Liver (tissue), 9 donors: ENCODE measurements around the gene PFKP. TPM values are rescaled to one million over a fixed set of nuclear protein-coding genes. Genes with fewer than 3 reads are reported as not detected.

Experiments
- DNase-seq: peaks from one replicate; pipeline ENCODE4 v3.0.0-alpha.2; 2017; ENCODE audit warnings: low spot score
- H3K27ac ChIP-seq, 2 donors: one replicate each; pipeline ENCODE4 v1.7.0; 2013; ENCODE audit warnings: inconsistent platforms in 2 of 2, low read length in 2 of 2, control low read depth in 1 of 2, low read depth in 1 of 2, mild to moderate bottlenecking in 1 of 2
- H3K27me3 ChIP-seq, 4 donors: one replicate each; pipeline versions ENCODE4 v1.6.1 to v1.7.0; 2013; ENCODE audit warnings: low read length in 3 of 4, inconsistent platforms in 1 of 4, mild to moderate bottlenecking in 1 of 4, moderate library complexity in 1 of 4; ENCODE audit not compliant: control insufficient read depth in 4 of 4, insufficient read depth in 4 of 4
- H3K36me3 ChIP-seq, 4 donors: one replicate each; pipeline versions ENCODE4 v1.6.1 to v1.7.0; 2013; ENCODE audit warnings: low read length in 3 of 4, mild to moderate bottlenecking in 3 of 4, low read depth in 1 of 4, moderate library complexity in 1 of 4; ENCODE audit not compliant: control insufficient read depth in 4 of 4, insufficient read depth in 3 of 4
- H3K4me1 ChIP-seq, 4 donors: one replicate each; pipeline versions ENCODE4 v1.6.1 to v1.7.0; 2013; ENCODE audit warnings: low read length in 3 of 4, mild to moderate bottlenecking in 3 of 4, moderate library complexity in 1 of 4; ENCODE audit not compliant: control insufficient read depth in 4 of 4, insufficient read depth in 4 of 4
- H3K4me3 ChIP-seq, 3 donors: one replicate each; pipeline versions ENCODE4 v1.6.1 to v1.7.0; 2013; ENCODE audit warnings: low read length in 3 of 3, control low read depth in 1 of 3, low read depth in 1 of 3, mild to moderate bottlenecking in 1 of 3
- H3K9ac ChIP-seq, 2 donors: one replicate each; pipeline ENCODE4 v1.7.0; 2013; ENCODE audit warnings: low read length in 2 of 2, mild to moderate bottlenecking in 2 of 2, moderate library complexity in 2 of 2, control low read depth in 1 of 2, low read depth in 1 of 2
- H3K9me3 ChIP-seq, 4 donors: one replicate each; pipeline versions ENCODE4 v1.6.1 to v1.7.0; 2013; ENCODE audit warnings: low read length in 3 of 4; ENCODE audit not compliant: control insufficient read depth in 4 of 4
- ATF3 ChIP-seq: IDR thresholded peaks from 2 replicates; pipeline ENCODE4 v1.6.1; 2016; ENCODE audit warnings: antibody characterized with exemption
- CTCF ChIP-seq: fragments of 150-350 bp; IDR thresholded peaks from 2 replicates; pipeline ENCODE4 v1.5.1; 2017; ENCODE audit warnings: improper control_type of control experiment, low read depth, low read length; ENCODE audit not compliant: missing input control
- EGR1 ChIP-seq, 2 donors: IDR thresholded peaks; 2 replicates each; pipeline ENCODE4 v1.6.1; 2016 to 2018; ENCODE audit warnings: antibody characterized with exemption in 2 of 2, low read depth in 2 of 2
- FOXA1 ChIP-seq: IDR thresholded peaks from 2 replicates; pipeline ENCODE4 v1.6.1; 2016; ENCODE audit warnings: antibody characterized with exemption
- FOXA2 ChIP-seq: IDR thresholded peaks from 2 replicates; pipeline ENCODE4 v1.6.1; 2016; ENCODE audit warnings: antibody characterized with exemption
- HNF4A ChIP-seq, 2 donors: conservative IDR thresholded peaks; 2 replicates each; pipeline ENCODE4 v1.6.1; 2016; ENCODE audit warnings: antibody characterized with exemption in 2 of 2, mild to moderate bottlenecking in 2 of 2
- HNF4G ChIP-seq: IDR thresholded peaks from 2 replicates; pipeline ENCODE4 v1.6.1; 2016; ENCODE audit warnings: antibody characterized with exemption
- JUND ChIP-seq, 2 donors: IDR thresholded peaks; 2 replicates each; pipeline ENCODE4 v1.6.1; 2016; ENCODE audit warnings: antibody characterized with exemption in 2 of 2
- MAX ChIP-seq: IDR thresholded peaks from 2 replicates; pipeline ENCODE4 v1.6.1; 2016; ENCODE audit warnings: antibody characterized with exemption
- NR2F2 ChIP-seq: IDR thresholded peaks from 2 replicates; pipeline ENCODE4 v1.6.1; 2016; ENCODE audit warnings: antibody characterized with exemption
- RAD21 ChIP-seq, 2 donors: IDR thresholded peaks; 2 replicates each; pipeline ENCODE4 v1.6.1; 2016; ENCODE audit warnings: antibody characterized with exemption in 2 of 2, mild to moderate bottlenecking in 2 of 2
- REST ChIP-seq: IDR thresholded peaks from 2 replicates; pipeline ENCODE4 v1.6.1; 2016; ENCODE audit warnings: antibody characterized with exemption, mild to moderate bottlenecking
- RXRA ChIP-seq, 2 donors: IDR thresholded peaks; 2 replicates each; pipeline ENCODE4 v1.6.1; 2017 to 2018; ENCODE audit warnings: antibody characterized with exemption in 2 of 2, mild to moderate bottlenecking in 1 of 2
- SP1 ChIP-seq: IDR thresholded peaks from 2 replicates; pipeline ENCODE4 v1.6.1; 2018; ENCODE audit warnings: antibody characterized with exemption, mild to moderate bottlenecking
- TAF1 ChIP-seq: conservative IDR thresholded peaks from 2 replicates; pipeline ENCODE4 v1.6.1; 2016; ENCODE audit warnings: antibody characterized with exemption, mild to moderate bottlenecking
- YY1 ChIP-seq: IDR thresholded peaks from 2 replicates; pipeline ENCODE4 v1.6.1; 2016; ENCODE audit warnings: antibody characterized with exemption, mild to moderate bottlenecking
- ZBTB33 ChIP-seq: IDR thresholded peaks from 2 replicates; pipeline ENCODE4 v1.6.1; 2016; ENCODE audit warnings: antibody characterized with exemption
- WGBS: extraction: QIAGEN DNeasy Blood & Tissue Kit; methylation state at CpG from one replicate; pipeline ENCODE4 v1.1.7; 2013; 5-methylcytosine and 5-hydroxymethylcytosine counted together
- polyA plus RNA-seq, 2 donors: library from polyadenylated mRNA; stranded (reverse) in 1 of 2; unstranded in 1 of 2; fragments of 200-250 nt in 1 of 2; fragments of >200 nt in 1 of 2; fragmentation: Nextera tagmentation in 1 of 2; extraction: Ambion mirVana in 1 of 2; gene quantifications; one replicate each; pipeline versions ENCODE4 v1.2.1 to v1.2.3, GENCODE V29; 2013 to 2015
- total RNA-seq, 2 donors: library from RNA; depleted of rRNA; stranded (reverse); fragments of >200 nt; gene quantifications; one replicate each; pipeline ENCODE4 v1.2.3, GENCODE V29; 2014
- donor health status: healthy.
- donor health status: healthy.
- donor health status: healthy.
- donor health status: healthy.
- donor health status: healthy.

Gene PFKP
- total and polyA plus RNA-seq, 4 donors = 1.1 to 5.0 (median 2.8) TPM

- H3K9me3 ChIP-seq = no peaks in the 10 kb centered on the region
- no peak overlapping the region for H3K27ac ChIP-seq
- no peak overlapping the region for H3K9ac ChIP-seq
- H3K4me1 ChIP-seq = no peaks in the 10 kb centered on the region
- 80% methylated on average over 5 of the region's 5 CpGs for WGBS
- DNase-seq = no peak
- TF ChIP-seq EGR1 (IDR thresholded peaks at IDR 0.05; ENCODE audit: low read depth in 2 of 2) (no peak), RXRA (IDR thresholded peaks at IDR 0.05) (no peak), JUND (IDR thresholded peaks at IDR 0.05) (no peak), SP1 (no peak), HNF4G (no peak), ZBTB33 (no peak), HNF4A (conservative IDR thresholded peaks at IDR 0.05) (no peak), CTCF (no peak), ATF3 (no peak), MAX (no peak), YY1 (no peak), REST (no peak), NR2F2 (no peak), RAD21 (IDR thresholded peaks at IDR 0.05) (no peak), TAF1 (no peak), FOXA1 (no peak)
- H3K36me3 ChIP-seq = no peaks in the 10 kb centered on the region
- no peak overlapping the region for H3K4me3 ChIP-seq
- H3K27me3 ChIP-seq = peaks cover 0 to 2% (median 0%) of the 10 kb centered on the region in 4 donors
Observed at GRCh38 chr10:3051692-3052091, 15.7 kb upstream of the PFKP start.

- DNase-seq = no peak
- H3K4me3 ChIP-seq = no peak overlapping the region
- no peak overlapping the region for H3K27ac ChIP-seq
- no peaks in the 10 kb centered on the region for H3K27me3 ChIP-seq
- 69% methylated on average over 2 of the region's 2 CpGs for WGBS
- no peak overlapping the region for H3K9ac ChIP-seq
- no peaks in the 10 kb centered on the region for H3K9me3 ChIP-seq
- no peaks in the 10 kb centered on the region for H3K4me1 ChIP-seq
- TF ChIP-seq FOXA1 = no peak
- TF ChIP-seq EGR1 (IDR thresholded peaks at IDR 0.05; ENCODE audit: low read depth in 2 of 2) = no peak
- no peak for TF ChIP-seq TAF1
- TF ChIP-seq NR2F2 = no peak
- TF ChIP-seq HNF4G = no peak
- no peak for TF ChIP-seq RXRA (IDR thresholded peaks at IDR 0.05)
- no peak for TF ChIP-seq HNF4A (conservative IDR thresholded peaks at IDR 0.05)
- TF ChIP-seq MAX = no peak
- no peak for TF ChIP-seq FOXA2
- no peak for TF ChIP-seq ATF3
- TF ChIP-seq RAD21 (IDR thresholded peaks at IDR 0.05) = no peak
- H3K36me3 ChIP-seq = no peaks in the 10 kb centered on the region
Observed at GRCh38 chr10:3053155-3053554, 14.2 kb upstream of the PFKP start.
